ENCODE measurements around the gene NIPBL. TPM values are rescaled to one million over a fixed set of nuclear protein-coding genes. Genes with fewer than 3 reads are reported as not detected.

The NIPBL gene
- polyA plus RNA-seq, 1 of the 3 experiments (the other 2 are of a cell fraction) = 5.2 TPM

DNA sequence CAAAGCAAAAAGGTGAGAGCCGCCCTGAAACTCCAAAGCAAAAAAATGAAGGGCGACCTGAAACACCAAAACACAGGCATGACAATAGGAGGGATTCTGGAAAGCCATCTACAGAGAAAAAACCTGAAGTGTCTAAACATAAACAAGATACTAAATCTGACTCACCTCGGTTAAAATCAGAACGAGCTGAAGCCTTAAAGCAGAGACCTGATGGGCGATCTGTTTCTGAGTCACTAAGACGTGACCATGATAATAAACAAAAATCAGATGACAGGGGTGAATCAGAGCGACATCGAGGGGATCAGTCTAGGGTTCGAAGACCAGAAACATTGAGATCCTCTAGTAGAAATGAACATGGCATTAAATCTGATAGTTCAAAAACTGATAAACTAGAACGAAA is 108.8 kb downstream of the NIPBL start (continued):
- TF ChIP-seq, protein P1, sequence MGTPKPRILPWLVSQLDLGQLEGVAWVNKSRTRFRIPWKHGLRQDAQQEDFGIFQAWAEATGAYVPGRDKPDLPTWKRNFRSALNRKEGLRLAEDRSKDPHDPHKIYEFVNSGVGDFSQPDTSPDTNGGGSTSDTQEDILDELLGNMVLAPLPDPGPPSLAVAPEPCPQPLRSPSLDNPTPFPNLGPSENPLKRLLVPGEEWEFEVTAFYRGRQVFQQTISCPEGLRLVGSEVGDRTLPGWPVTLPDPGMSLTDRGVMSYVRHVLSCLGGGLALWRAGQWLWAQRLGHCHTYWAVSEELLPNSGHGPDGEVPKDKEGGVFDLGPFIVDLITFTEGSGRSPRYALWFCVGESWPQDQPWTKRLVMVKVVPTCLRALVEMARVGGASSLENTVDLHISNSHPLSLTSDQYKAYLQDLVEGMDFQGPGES (IDR thresholded peaks at IDR 0.05; ENCODE audit: low read depth, low read length) = no peak
- TF ChIP-seq GABPA (IDR thresholded peaks at IDR 0.05; ENCODE audit: low read depth) (no peak), NRF1 (IDR thresholded peaks at IDR 0.05; ENCODE audit: low read depth, low read length) (no peak)

- no peak overlapping the region for H3K27ac ChIP-seq (ENCODE audit: low read depth in 2 of 2, low read length in 1 of 2)
- no peaks in the 10 kb centered on the region for H3K9me3 ChIP-seq
- H3K36me3 ChIP-seq (replicated peaks in 1 of 2; ENCODE audit: control insufficient read depth in 1 of 2, insufficient read depth in 2 of 2, low read length in 1 of 2) = peaks cover 22 to 34% of the 10 kb centered on the region in 2 experiments
- H3F3A ChIP-seq (replicated peaks; ENCODE audit: insufficient read depth) = peaks cover 9% of the 10 kb centered on the region
- TF ChIP-seq CHD2 (IDR thresholded peaks at IDR 0.05; ENCODE audit: low read length, partially characterized antibody) (no peak), TAF1 (IDR thresholded peaks at IDR 0.05; ENCODE audit: borderline replicate concordance, low read depth, low read length) (no peak), NFIC (IDR thresholded peaks at IDR 0.05; ENCODE audit: borderline replicate concordance) (no peak), GABPA (IDR thresholded peaks at IDR 0.05; ENCODE audit: low read depth) (no peak)
- no peak overlapping the region for H3K4me3 ChIP-seq (ENCODE audit: low read depth in 2 of 2, low read length in 1 of 2)
- CTCF ChIA-PET = interaction anchor here (6.1 kb wide), 1 partner anchor 17 kb away, joined by 50 read pairs; no protein-coding TSS in a partner anchor
- H3K27me3 ChIP-seq (ENCODE audit: insufficient read depth) = no peaks in the 10 kb centered on the region
- H3K4me2 ChIP-seq = no peak overlapping the region
- peaks cover 6% of the 10 kb centered on the region; the same call in 1 of the 2 replicates for H4K20me1 ChIP-seq (ENCODE audit: insufficient read depth)
- no peak overlapping the region for H2AFZ ChIP-seq (ENCODE audit: low read depth)
- 100% methylated on average over 1 of the region's 1 CpG for WGBS (ENCODE audit: low lambda C conversion rate)
- H3K79me2 ChIP-seq (ENCODE audit: insufficient read depth) = peaks cover 28% of the 10 kb centered on the region; the same call in 1 of the 2 replicates
- no peaks in the 10 kb centered on the region; the same call in 1 of the 2 replicates for H3K9me2 ChIP-seq
- no peak for DNase-seq
- no peak overlapping the region for H3K9ac ChIP-seq
- H3K4me1 ChIP-seq (ENCODE audit: control insufficient read depth in 1 of 2, insufficient read depth in 2 of 2, low read depth in 1 of 2, low read length in 1 of 2) = no peaks in the 10 kb centered on the region; a peak in 1 of 4 replicates
- POLR2A ChIA-PET = no interaction called here
Measured at GRCh38 chr5:36988396-36988795, 111.8 kb downstream of the NIPBL start.

DNA sequence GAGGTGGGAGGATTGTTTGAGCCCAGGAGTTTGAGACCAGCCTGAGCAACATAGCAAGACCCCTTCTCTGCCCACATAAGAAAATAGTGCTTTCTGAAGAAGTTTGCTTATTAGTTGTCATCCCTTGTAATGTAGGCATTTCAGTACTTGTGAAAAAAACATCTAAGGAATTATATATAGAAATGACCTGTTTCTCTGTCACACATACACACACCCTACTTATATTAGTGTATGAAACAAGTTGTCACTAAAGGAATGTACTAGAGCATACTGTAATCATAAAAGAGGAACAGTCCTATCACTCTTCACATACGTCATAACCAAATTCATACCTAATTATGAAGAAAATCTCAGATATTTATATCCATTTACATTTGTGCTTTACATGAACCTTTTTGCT is 122.0 kb downstream of the NIPBL start:
- Histone ChIP-seq H2AFZ (ENCODE audit: low read depth) (no peak overlapping the region), H3K27ac (ENCODE audit: low read depth in 2 of 2, low read length in 1 of 2) (no peak overlapping the region), H3K4me3 (ENCODE audit: low read depth in 2 of 2, low read length in 1 of 2) (no peak overlapping the region), H3K9me3 (no peaks in the 10 kb centered on the region), H3K79me2 (ENCODE audit: insufficient read depth) (peaks cover 11% of the 10 kb centered on the region; the same call in 1 of the 2 replicates), H3K27me3 (ENCODE audit: insufficient read depth) (no peaks in the 10 kb centered on the region), H3K9me2 (0 out of 2 replicates have a peak, but pooled peaks cover 5% of the 10 kb centered on the region), H3F3A (replicated peaks; ENCODE audit: insufficient read depth) (peaks cover 13% of the 10 kb centered on the region), H3K9ac (no peak overlapping the region), H3K36me3 (replicated peaks in 1 of 2; ENCODE audit: control insufficient read depth in 1 of 2, insufficient read depth in 2 of 2, low read length in 1 of 2) (peaks cover 58 to 76% of the 10 kb centered on the region in 2 experiments), H4K20me1 (ENCODE audit: insufficient read depth) (no peaks in the 10 kb centered on the region), H3K4me2 (no peak overlapping the region), H3K4me1 (ENCODE audit: control insufficient read depth in 1 of 2, insufficient read depth in 2 of 2, low read depth in 1 of 2, low read length in 1 of 2) (no peaks in the 10 kb centered on the region)
- WGBS (ENCODE audit: low lambda C conversion rate) = 100% methylated on average over 1 of the region's 1 CpG
- ChIA-PET CTCF (interaction anchor here (2.0 kb wide), 1 partner anchor 8 kb away, joined by 8 read pairs; no protein-coding TSS in a partner anchor), POLR2A (no interaction called here)
- DNase-seq = no peak
- TF ChIP-seq CTCF (IDR thresholded peaks at IDR 0.05) (no peak), POLR2AphosphoS5 (IDR thresholded peaks at IDR 0.05; ENCODE audit: low read depth, low read length) (no peak), USF2 (IDR thresholded peaks at IDR 0.05; ENCODE audit: borderline replicate concordance, low read depth, low read length) (no peak), EZH2phosphoT487 (IDR thresholded peaks at IDR 0.05; ENCODE audit: borderline replicate concordance, low read depth) (no peak), TEAD4 (IDR thresholded peaks at IDR 0.05; ENCODE audit: borderline replicate concordance, insufficient read depth) (no peak), RXRA (IDR thresholded peaks at IDR 0.05; ENCODE audit: borderline replicate concordance, low read depth) (no peak)

Data from SK-N-SH (cell line).